ENCODE data around the gene HPRT1. TPM values are rescaled to one million over a fixed set of nuclear protein-coding genes. Genes with fewer than 3 reads are reported as not detected.

HPRT1 gene
- total RNA-seq, 1 donor from 2014 or later, result 17.8 TPM

- Mint-ChIP-seq H3K9me3 (peaks cover 15% of the 10 kb centered on the region), H3K27me3 (ENCODE audit: low read depth) (peaks cover 11% of the 10 kb centered on the region), H3K4me3 (peak overlapping the region; percentile 69), H3K27ac (no peak overlapping the region), H3K36me3 (peaks cover 3% of the 10 kb centered on the region), H3K4me1 (peaks cover 45% of the 10 kb centered on the region)
- DNase-seq (ENCODE audit: low spot score in 2 of 2, unreplicated experiment in 2 of 2), result no peak
- TF ChIP-seq, protein P1, sequence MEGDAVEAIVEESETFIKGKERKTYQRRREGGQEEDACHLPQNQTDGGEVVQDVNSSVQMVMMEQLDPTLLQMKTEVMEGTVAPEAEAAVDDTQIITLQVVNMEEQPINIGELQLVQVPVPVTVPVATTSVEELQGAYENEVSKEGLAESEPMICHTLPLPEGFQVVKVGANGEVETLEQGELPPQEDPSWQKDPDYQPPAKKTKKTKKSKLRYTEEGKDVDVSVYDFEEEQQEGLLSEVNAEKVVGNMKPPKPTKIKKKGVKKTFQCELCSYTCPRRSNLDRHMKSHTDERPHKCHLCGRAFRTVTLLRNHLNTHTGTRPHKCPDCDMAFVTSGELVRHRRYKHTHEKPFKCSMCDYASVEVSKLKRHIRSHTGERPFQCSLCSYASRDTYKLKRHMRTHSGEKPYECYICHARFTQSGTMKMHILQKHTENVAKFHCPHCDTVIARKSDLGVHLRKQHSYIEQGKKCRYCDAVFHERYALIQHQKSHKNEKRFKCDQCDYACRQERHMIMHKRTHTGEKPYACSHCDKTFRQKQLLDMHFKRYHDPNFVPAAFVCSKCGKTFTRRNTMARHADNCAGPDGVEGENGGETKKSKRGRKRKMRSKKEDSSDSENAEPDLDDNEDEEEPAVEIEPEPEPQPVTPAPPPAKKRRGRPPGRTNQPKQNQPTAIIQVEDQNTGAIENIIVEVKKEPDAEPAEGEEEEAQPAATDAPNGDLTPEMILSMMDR (IDR thresholded peaks at IDR 0.05; ENCODE audit: unreplicated experiment), result no peak
These were observed 86.2 kb downstream of the HPRT1 start for GRCh38 chrX:134546187-134546586.

DNA sequence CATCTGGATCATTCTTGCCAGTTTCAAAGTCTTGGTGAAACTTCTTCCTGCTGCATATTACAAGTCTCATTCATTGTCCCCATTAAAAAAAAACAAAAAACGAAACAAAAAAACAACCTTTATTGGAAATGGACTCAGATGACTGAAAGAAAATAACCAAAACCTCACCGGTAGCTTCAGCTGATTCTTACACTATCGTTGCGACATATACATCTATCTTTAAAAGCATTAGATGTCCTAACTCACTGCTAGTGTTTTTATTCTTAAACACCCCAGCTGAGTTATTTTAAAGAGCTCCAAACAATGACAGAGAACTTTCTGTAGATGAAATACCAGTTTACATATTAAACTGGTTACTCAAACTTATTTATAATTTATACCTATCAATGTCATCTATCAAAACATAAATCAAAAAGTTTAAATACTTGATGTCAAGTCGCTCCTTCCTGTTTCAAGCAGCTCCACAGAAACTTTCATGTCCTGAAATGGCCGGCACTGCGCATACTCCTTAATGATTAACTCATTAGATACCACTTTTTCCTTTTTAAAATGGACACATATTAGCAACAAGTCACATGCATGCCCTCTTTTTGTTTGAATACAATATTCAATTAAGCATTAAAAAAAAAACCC lies 87.2 kb downstream of the HPRT1 start:
- Mint-ChIP-seq H3K27ac (peak overlapping the region; percentile 35), H3K4me3 (peak overlapping the region; percentile 69), H3K4me1 (peaks cover 51% of the 10 kb centered on the region), H3K27me3 (ENCODE audit: low read depth) (peaks cover 11% of the 10 kb centered on the region), H3K9me3 (peaks cover 15% of the 10 kb centered on the region), H3K36me3 (peaks cover 3% of the 10 kb centered on the region)
- DNase-seq (ENCODE audit: low spot score in 2 of 2, unreplicated experiment in 2 of 2), result no peak
- TF ChIP-seq, protein P1 (IDR thresholded peaks at IDR 0.05; ENCODE audit: unreplicated experiment), result no peak

GRCh38 chrX:134548257-134549201 lies 88.6 kb downstream of the HPRT1 start:
- H3K27me3 Mint-ChIP-seq (ENCODE audit: low read depth), result peaks cover 11% of the 10 kb centered on the region
- H3K9me3 Mint-ChIP-seq, result peaks cover 16% of the 10 kb centered on the region
- peaks cover 41% of the 10 kb centered on the region for H3K4me1 Mint-ChIP-seq
- TF ChIP-seq, protein P1 (IDR thresholded peaks at IDR 0.05; ENCODE audit: unreplicated experiment), result no peak
- peak overlapping the region; percentile 69 for H3K4me3 Mint-ChIP-seq
- DNase-seq (ENCODE audit: low spot score in 2 of 2, unreplicated experiment in 2 of 2), result no peak
- H3K27ac Mint-ChIP-seq, result peak overlapping the region; percentile 60
- peaks cover 3% of the 10 kb centered on the region for H3K36me3 Mint-ChIP-seq

Small RNA genes lying within 50 kb of the gene (microRNA-seq; reads per million reads assigned to microRNA genes)
- gene MIR424, result 22,036 reads per million, percentile 98 among the genes with 10 or more reads in this experiment
- 23.2 reads per million, percentile 45 among the genes with 10 or more reads in this experiment for gene MIR450A1
- 29.0 reads per million, percentile 49 among the genes with 10 or more reads in this experiment for gene MIR450A2
- 141 reads per million, percentile 64 among the genes with 10 or more reads in this experiment for gene MIR450B
- gene MIR503, result 661 reads per million, percentile 77 among the genes with 10 or more reads in this experiment
- 574 reads per million, percentile 75 among the genes with 10 or more reads in this experiment for gene MIR542

Other genes starting within 250 kb of the HPRT1 start
- 0.29 to 0.63 TPM (median 0.42 TPM) in 3 replicates for gene CCDC160, start 223.0 kb upstream of the HPRT1 start, total RNA-seq
- gene PHF6, start 86.9 kb upstream of the HPRT1 start, total RNA-seq, result 43.8 to 45.5 TPM (median 45.0 TPM) in 3 replicates
- gene PLAC1, start 198.3 kb downstream of the HPRT1 start, total RNA-seq, result 10.1 to 14.5 TPM (median 10.4 TPM) in 3 replicates

Data from mesothelial cell of epicardium (in vitro differentiated cells).